HepG2 (cell line): Measurements from ENCODE around the gene CHN2. TPM values are rescaled to one million over a fixed set of nuclear protein-coding genes. Genes with fewer than 3 reads are reported as not detected.

Source experiments
- GTF2F1 ChIP-seq: fragments of 150-350 bp; IDR thresholded peaks from 2 replicates; pipeline ENCODE4 v1.6.1; 2014; ENCODE audit warnings: low read length
- IKZF5 ChIP-seq: IDR thresholded peaks from 2 replicates; pipeline ENCODE4 v1.6.1; 2018; ENCODE audit warnings: missing genetic modification reagents, mild to moderate bottlenecking, missing compliant biosample characterization
- JUNB ChIP-seq: sonication (generic); formaldehyde crosslinking; IDR thresholded peaks from 2 replicates; pipeline ENCODE4 v1.8.0; 2022; ENCODE audit warnings: missing genetic modification reagents, mild to moderate bottlenecking, borderline replicate concordance
- THAP7 ChIP-seq: sonication (generic); formaldehyde crosslinking; IDR thresholded peaks from 2 replicates; pipeline ENCODE4 v1.8.1; 2023; ENCODE audit warnings: mild to moderate bottlenecking, missing genetic modification reagents
- ZBTB49 ChIP-seq: sonication (generic); formaldehyde crosslinking; IDR thresholded peaks from 2 replicates; pipeline ENCODE4 v1.4.0; 2020; ENCODE audit warnings: missing genetic modification reagents, borderline replicate concordance
- ZNF12 ChIP-seq: sonication (generic); formaldehyde crosslinking; IDR thresholded peaks from 2 replicates; pipeline ENCODE4 v1.5.0; 2020; ENCODE audit warnings: missing genetic modification reagents
- ZNF318 ChIP-seq: sonication (generic); formaldehyde crosslinking; IDR thresholded peaks from 2 replicates; pipeline ENCODE4 v1.4.0; 2020; ENCODE audit warnings: mild to moderate bottlenecking, missing genetic modification reagents
- ZNF33A ChIP-seq: sonication (generic); formaldehyde crosslinking; IDR thresholded peaks from 2 replicates; pipeline ENCODE4 v1.5.1; 2020; ENCODE audit warnings: missing genetic modification reagents, mild to moderate bottlenecking, moderate library complexity, borderline replicate concordance
- ZNF510 ChIP-seq: sonication (generic); formaldehyde crosslinking; IDR thresholded peaks from 2 replicates; pipeline ENCODE4 v1.4.0; 2020; ENCODE audit warnings: low read depth, mild to moderate bottlenecking, missing genetic modification reagents
- ZNF773 ChIP-seq: sonication (generic); formaldehyde crosslinking; IDR thresholded peaks from 2 replicates; pipeline ENCODE4 v1.4.0; 2020; ENCODE audit warnings: missing genetic modification reagents, borderline replicate concordance
- polyA plus RNA-seq, 8 experiments: library from polyadenylated mRNA; depleted of rRNA in 3 of 8; stranded (reverse) in 7 of 8; unstranded in 1 of 8; fragments of >200 nt; fragmentation: Illumina TruSeq in 4 of 8; extraction: Trizol in 4 of 8; gene quantifications; 2 replicates each; pipeline versions ENCODE4 v1.2.1 to v1.2.3, GENCODE V29; 2011 to 2016; ENCODE audit warnings: low read depth in 4 of 8, missing spikeins in 1 of 8, mixed read lengths in 1 of 8; ENCODE audit not compliant: insufficient read depth in 1 of 8
- total RNA-seq, 5 experiments: library from RNA; depleted of rRNA; stranded (reverse); fragments of >200 nt; fragmentation: Illumina TruSeq; extraction: Trizol; gene quantifications; 2 replicates each; pipeline ENCODE4 v1.2.3, GENCODE V29; 2016; ENCODE audit warnings: low read depth in 1 of 5

The CHN2 gene
- total and polyA plus RNA-seq, 2 of the 13 experiments (the other 11 are each of a cell fraction or from before 2014, with no cell fraction given), result 23.5 to 30.5 TPM

- TF ChIP-seq ZNF318 (CRISPR knock-in tag) (no peak), JUNB (no peak), ZNF773 (CRISPR knock-in tag) (no peak), ZNF510 (CRISPR knock-in tag) (no peak), GTF2F1 (no peak), ZNF33A (no peak), IKZF5 (CRISPR knock-in tag) (no peak), ZNF12 (CRISPR knock-in tag) (no peak), ZBTB49 (CRISPR knock-in tag) (no peak), THAP7 (CRISPR knock-in tag) (no peak)
Observed at GRCh38 chr7:29262191-29262917, 67.8 kb downstream of the CHN2 start (continued).
